Subcutaneous adipose tissue (tissue), 4 donors: ENCODE measurements around the gene NYAP2. TPM values are rescaled to one million over a fixed set of nuclear protein-coding genes. Genes with fewer than 3 reads are reported as not detected.

Experiments used
- total RNA-seq, 4 donors: library from RNA; depleted of rRNA; stranded (reverse); fragments of >200 nt; gene quantifications; one replicate each; pipeline ENCODE4 v1.1.0, GENCODE V29; 2016
- TF ChIP-seq, protein P1 (sequence below): fragments of 450-650 bp; IDR thresholded peaks from one replicate; pipeline ENCODE4 v1.5.1; 2016; ENCODE audit warnings: low read depth, mild to moderate bottlenecking, control low read depth, antibody characterized with exemption, moderate library complexity

NYAP2 gene
- total RNA-seq, 4 donors from 2014 or later = 0.19 TPM; not detected in 3

DNA sequence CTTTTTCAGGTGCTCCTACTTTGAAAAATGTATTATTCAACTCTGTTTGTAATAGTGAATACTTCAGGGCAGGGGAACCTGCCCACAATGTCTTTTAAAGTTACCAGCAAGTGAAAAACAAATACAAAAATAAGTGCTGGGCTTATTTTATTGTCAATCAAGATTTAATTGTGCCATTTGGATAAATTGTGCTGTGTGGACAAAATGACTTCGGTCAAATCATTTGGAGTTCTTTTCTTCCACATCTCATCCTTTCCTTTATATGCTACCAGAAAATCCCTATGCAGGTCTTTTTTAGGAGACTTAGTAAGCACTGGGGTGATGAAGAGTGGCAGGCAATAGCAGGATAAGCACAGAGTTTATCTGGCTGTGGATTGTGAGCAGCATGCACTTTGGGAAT, 63.9 kb downstream of the NYAP2 start:
- TF ChIP-seq, protein P1, sequence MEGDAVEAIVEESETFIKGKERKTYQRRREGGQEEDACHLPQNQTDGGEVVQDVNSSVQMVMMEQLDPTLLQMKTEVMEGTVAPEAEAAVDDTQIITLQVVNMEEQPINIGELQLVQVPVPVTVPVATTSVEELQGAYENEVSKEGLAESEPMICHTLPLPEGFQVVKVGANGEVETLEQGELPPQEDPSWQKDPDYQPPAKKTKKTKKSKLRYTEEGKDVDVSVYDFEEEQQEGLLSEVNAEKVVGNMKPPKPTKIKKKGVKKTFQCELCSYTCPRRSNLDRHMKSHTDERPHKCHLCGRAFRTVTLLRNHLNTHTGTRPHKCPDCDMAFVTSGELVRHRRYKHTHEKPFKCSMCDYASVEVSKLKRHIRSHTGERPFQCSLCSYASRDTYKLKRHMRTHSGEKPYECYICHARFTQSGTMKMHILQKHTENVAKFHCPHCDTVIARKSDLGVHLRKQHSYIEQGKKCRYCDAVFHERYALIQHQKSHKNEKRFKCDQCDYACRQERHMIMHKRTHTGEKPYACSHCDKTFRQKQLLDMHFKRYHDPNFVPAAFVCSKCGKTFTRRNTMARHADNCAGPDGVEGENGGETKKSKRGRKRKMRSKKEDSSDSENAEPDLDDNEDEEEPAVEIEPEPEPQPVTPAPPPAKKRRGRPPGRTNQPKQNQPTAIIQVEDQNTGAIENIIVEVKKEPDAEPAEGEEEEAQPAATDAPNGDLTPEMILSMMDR = no peak

DNA sequence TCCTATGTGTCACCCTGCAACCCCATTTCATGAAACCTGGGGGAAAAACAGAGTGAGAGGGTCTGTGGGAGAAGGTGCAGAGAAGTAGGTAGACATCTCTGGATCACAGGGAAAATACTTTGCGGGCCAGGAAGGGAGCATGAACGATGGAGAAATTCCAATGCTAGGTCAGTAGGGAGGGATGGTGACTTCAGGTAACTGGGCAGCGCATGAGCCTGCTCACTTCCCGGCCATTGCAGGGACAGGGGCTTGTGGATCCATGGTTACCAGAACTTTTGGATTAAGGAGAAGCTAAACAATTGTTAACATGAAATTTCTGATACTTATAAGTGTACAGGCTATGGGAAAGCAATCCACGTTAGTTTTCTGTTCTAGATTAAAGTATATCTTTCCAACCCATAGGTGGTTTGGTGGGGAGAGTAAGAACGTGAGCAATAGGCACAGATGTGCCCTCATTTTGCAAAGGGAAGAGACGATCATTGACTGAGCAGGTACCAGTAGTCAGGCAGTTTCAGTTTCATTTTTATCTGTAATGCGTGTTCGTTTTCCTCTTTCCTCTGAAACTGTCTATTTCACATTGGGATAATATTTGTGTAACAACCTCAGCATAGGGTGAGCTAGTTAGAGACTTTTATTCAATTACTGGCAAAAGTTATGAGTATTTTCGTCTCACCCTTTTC, 65.0 kb downstream of the NYAP2 start:
- TF ChIP-seq, protein P1 = no peak

DNA sequence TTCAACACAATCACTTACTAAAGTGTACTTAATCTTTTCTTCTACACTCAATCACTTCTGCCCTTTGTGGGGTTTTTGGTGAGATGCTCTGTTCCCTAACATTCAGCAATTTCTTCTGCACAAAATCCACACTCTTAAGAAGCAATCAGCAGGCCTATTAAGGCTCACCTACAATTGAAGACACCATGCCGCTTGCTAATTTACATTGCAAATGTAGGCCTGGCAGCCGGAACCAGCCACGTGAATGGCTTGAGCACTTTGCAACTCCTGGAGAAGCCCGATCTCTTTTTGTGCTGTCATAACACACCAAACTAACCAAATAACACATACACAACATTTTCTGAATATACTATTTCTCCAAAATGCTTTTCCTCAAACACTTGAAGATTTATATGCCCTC, 66.3 kb downstream of the NYAP2 start:
- TF ChIP-seq, protein P1 = no peak

DNA sequence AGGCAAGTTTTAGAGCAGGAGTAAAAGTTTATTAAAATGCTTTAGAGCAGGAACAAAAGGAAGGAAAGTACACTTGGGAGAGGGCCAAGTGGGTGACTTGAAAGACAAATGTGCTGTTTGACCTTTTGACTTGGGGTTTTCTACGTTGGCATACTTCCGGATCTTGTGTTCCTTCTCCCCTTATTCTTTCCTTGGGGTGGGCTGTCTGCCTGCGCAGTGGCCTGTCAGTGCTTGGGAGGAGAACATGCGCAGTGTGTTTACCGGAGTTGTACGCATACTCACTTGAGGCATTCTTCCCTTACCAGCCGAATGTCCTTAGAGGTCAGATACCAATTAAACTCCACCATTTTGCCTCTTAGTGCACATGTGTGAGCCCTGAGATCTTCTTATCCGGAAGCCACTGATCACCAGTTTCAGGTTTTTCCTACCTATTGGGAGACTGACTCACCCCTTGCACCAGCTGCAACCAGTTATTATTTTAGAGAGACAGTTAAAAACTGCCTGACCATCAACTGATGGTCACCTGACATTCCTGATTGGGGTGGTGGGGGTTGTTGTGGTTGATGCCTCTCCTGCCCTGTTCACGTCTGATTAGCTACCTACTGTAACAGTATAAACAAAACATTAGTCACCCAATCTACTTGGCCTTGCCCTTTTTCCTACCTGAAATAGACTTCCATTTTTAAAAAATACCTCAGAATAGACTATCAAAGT, 67.5 kb downstream of the NYAP2 start:
- TF ChIP-seq, protein P1 = no peak

DNA sequence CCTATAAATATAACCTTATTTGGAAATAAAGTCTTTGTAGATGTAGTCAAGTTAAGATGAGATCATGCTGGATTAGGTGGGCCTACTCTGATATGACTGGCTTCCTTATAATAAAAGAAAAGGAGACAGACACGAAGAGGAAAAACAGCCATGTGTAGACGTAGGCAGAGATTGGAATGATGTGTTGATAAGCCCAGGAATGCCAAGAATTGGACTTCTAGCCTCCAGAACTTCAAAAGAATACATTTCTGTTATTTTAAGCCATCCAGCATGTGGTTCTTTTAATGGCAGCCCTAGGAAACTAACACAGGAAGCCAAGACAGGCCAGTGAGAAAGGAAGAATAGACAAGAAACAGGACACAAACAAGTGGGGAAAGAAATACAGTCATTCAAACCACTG, 68.6 kb downstream of the NYAP2 start:
- TF ChIP-seq, protein P1 = no peak

DNA sequence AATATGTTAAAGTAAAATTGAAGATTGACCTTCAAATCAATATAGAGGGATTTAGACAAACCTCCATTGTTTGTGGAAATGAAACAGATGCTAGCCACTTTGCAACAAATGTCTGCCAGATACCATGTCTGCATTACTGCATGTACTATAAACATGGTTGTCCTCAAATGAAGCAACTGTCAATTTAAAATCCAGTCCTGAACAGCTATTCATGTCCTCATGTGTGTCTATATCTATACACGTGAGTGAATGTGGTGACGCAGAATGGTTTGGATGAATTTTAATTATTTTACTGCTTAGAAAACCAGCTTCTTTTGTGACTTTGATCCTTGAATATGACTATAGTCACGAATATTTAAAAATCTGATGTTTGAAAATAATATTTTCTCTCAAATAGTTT, 71.5 kb downstream of the NYAP2 start:
- TF ChIP-seq, protein P1 = no peak

DNA sequence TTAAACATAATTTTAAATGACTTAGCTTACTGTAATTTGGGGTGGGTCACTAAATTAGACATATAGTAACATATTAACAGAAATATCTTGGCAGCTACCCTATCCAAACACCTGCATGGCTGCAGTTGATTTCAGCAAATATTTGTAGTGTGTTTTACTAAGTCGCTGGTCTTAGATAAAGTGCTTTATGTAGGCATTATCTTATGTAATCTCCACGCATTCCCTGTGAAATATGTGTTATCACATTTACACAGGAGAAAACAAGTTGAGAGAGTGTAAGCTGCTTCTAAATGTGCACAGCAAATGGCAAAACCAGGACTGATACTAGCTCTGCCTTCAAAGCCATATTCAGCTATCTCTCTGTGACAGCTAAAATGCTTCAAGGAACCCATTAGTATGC, 72.0 kb downstream of the NYAP2 start:
- TF ChIP-seq, protein P1 = no peak
